HEK293 (cell line): Measurements from ENCODE around the gene TSC22D3.
A peak's percentile ranks its signal among the peaks of the same experiment; 100 is the strongest.

ENCODE experiments used
- KLF7 ChIP-seq: fragments of 450-650 bp; formaldehyde crosslinking; IDR thresholded peaks from 2 replicates; pipeline ENCODE4 v1.5.1; 2016; ENCODE audit warnings: missing biosample characterization, missing genetic modification characterization, borderline replicate concordance
- TRIM28 ChIP-seq: IDR thresholded peaks from 2 replicates; pipeline ENCODE4 v1.6.1; 2011; ENCODE audit warnings: low read length, control low read depth, borderline replicate concordance
- WT1 ChIP-seq: fragments of 450-650 bp; formaldehyde crosslinking; IDR thresholded peaks from 2 replicates; pipeline ENCODE4 v1.5.1; 2016; ENCODE audit warnings: missing biosample characterization, missing genetic modification characterization
- YY2 ChIP-seq: fragments of 450-650 bp; formaldehyde crosslinking; IDR thresholded peaks from 2 replicates; pipeline ENCODE4 v1.5.1; 2016; ENCODE audit warnings: missing biosample characterization, missing genetic modification characterization
- ZBTB20 ChIP-seq: fragments of 450-650 bp; formaldehyde crosslinking; IDR thresholded peaks from 2 replicates; pipeline ENCODE4 v1.5.1; 2016; ENCODE audit warnings: missing biosample characterization, missing genetic modification characterization
- ZBTB7A ChIP-seq: fragments of 450-650 bp; formaldehyde crosslinking; IDR thresholded peaks from 2 replicates; pipeline ENCODE4 v1.5.1; 2016; ENCODE audit warnings: low read depth, missing biosample characterization, missing genetic modification characterization
- ZNF112 ChIP-seq: fragments of 450-650 bp; formaldehyde crosslinking; IDR thresholded peaks from 2 replicates; pipeline ENCODE4 v1.5.0; 2017; ENCODE audit warnings: missing biosample characterization, missing genetic modification characterization
- ZNF169 ChIP-seq: fragments of 450-650 bp; formaldehyde crosslinking; IDR thresholded peaks from 2 replicates; pipeline ENCODE4 v1.5.1; 2016; ENCODE audit warnings: missing biosample characterization, missing genetic modification characterization
- ZNF174 ChIP-seq: fragments of 450-650 bp; formaldehyde crosslinking; IDR thresholded peaks from 2 replicates; pipeline ENCODE4 v1.5.0; 2017; ENCODE audit warnings: missing biosample characterization, mild to moderate bottlenecking, missing genetic modification characterization
- ZNF175 ChIP-seq: fragments of 450-650 bp; formaldehyde crosslinking; IDR thresholded peaks from 2 replicates; pipeline ENCODE4 v1.5.1; 2016; ENCODE audit warnings: missing biosample characterization, missing genetic modification characterization
- ZNF184 ChIP-seq: fragments of 450-650 bp; IDR thresholded peaks from 2 replicates; pipeline ENCODE4 v1.5.1; 2018; ENCODE audit warnings: missing biosample characterization, mild to moderate bottlenecking, missing genetic modification characterization
- ZNF24 ChIP-seq: fragments of 450-650 bp; formaldehyde crosslinking; IDR thresholded peaks from 2 replicates; pipeline ENCODE4 v1.5.1; 2016; ENCODE audit warnings: missing biosample characterization, missing genetic modification characterization
- ZNF274 ChIP-seq, 2 experiments: fragments of 200-500 bp in 1 of 2; fragments of 450-650 bp in 1 of 2; sonication (Bioruptor generic) in 1 of 2; formaldehyde crosslinking in 1 of 2; IDR thresholded peaks; 2 replicates each; pipeline versions ENCODE4 v1.5.1 to v1.6.1; 2014 to 2016; ENCODE audit warnings: borderline replicate concordance in 1 of 2, inconsistent platforms in 1 of 2, low read length in 1 of 2, missing biosample characterization in 1 of 2, missing genetic modification characterization in 1 of 2
- ZNF302 ChIP-seq: fragments of 450-650 bp; formaldehyde crosslinking; IDR thresholded peaks from 2 replicates; pipeline ENCODE4 v1.5.1; 2016; ENCODE audit warnings: missing biosample characterization, missing genetic modification characterization, low read depth
- ZNF341 ChIP-seq: fragments of 450-650 bp; formaldehyde crosslinking; IDR thresholded peaks from 2 replicates; pipeline ENCODE4; 2016; ENCODE audit warnings: low read depth, missing biosample characterization, missing genetic modification characterization
- ZNF350 ChIP-seq: fragments of 450-650 bp; formaldehyde crosslinking; IDR thresholded peaks from 2 replicates; pipeline ENCODE4 v1.5.0; 2017; ENCODE audit warnings: missing biosample characterization, mild to moderate bottlenecking, missing genetic modification characterization
- ZNF514 ChIP-seq: fragments of 450-650 bp; formaldehyde crosslinking; IDR thresholded peaks from 2 replicates; pipeline ENCODE4 v1.5.1; 2016; ENCODE audit warnings: missing biosample characterization, missing genetic modification characterization
- ZNF521 ChIP-seq: fragments of 450-650 bp; formaldehyde crosslinking; IDR thresholded peaks from 2 replicates; pipeline ENCODE4 v1.5.1; 2017; ENCODE audit warnings: missing biosample characterization, mild to moderate bottlenecking, missing genetic modification characterization
- ZNF529 ChIP-seq: fragments of 450-650 bp; formaldehyde crosslinking; IDR thresholded peaks from 2 replicates; pipeline ENCODE4 v1.5.1; 2017; ENCODE audit warnings: missing genetic modification characterization, missing biosample characterization; ENCODE audit not compliant: insufficient replicate concordance
- ZNF544 ChIP-seq: fragments of 450-650 bp; formaldehyde crosslinking; IDR thresholded peaks from 2 replicates; pipeline ENCODE4 v1.5.0; 2017; ENCODE audit warnings: missing biosample characterization, missing genetic modification characterization
- ZNF596 ChIP-seq: fragments of 450-650 bp; IDR thresholded peaks from 2 replicates; pipeline ENCODE4 v1.5.0; 2018; ENCODE audit warnings: missing biosample characterization, mild to moderate bottlenecking, missing genetic modification characterization, moderate library complexity
- ZNF658 ChIP-seq: fragments of 450-650 bp; formaldehyde crosslinking; IDR thresholded peaks from 2 replicates; pipeline ENCODE4; 2016; ENCODE audit warnings: missing biosample characterization, missing genetic modification characterization
- ZNF670 ChIP-seq: fragments of 450-650 bp; formaldehyde crosslinking; IDR thresholded peaks from 2 replicates; pipeline ENCODE4 v1.5.1; 2016; ENCODE audit warnings: missing biosample characterization, missing genetic modification characterization, low read depth
- ZNF701 ChIP-seq: fragments of 450-650 bp; formaldehyde crosslinking; IDR thresholded peaks from 2 replicates; pipeline ENCODE4 v1.5.1; 2016; ENCODE audit warnings: missing biosample characterization, missing genetic modification characterization
- ZNF747 ChIP-seq: fragments of 450-650 bp; formaldehyde crosslinking; IDR thresholded peaks from 2 replicates; pipeline ENCODE4 v1.5.1; 2016; ENCODE audit warnings: missing biosample characterization, missing genetic modification characterization
- ZNF76 ChIP-seq: fragments of 450-650 bp; formaldehyde crosslinking; IDR thresholded peaks from 2 replicates; pipeline ENCODE4; 2016; ENCODE audit warnings: low read depth, missing biosample characterization, missing genetic modification characterization, borderline replicate concordance
- ZNF776 ChIP-seq: fragments of 450-650 bp; formaldehyde crosslinking; IDR thresholded peaks from 2 replicates; pipeline ENCODE4 v1.5.0; 2017; ENCODE audit warnings: missing biosample characterization, missing genetic modification characterization, borderline replicate concordance
- ZNF791 ChIP-seq: fragments of 450-650 bp; formaldehyde crosslinking; IDR thresholded peaks from 2 replicates; pipeline ENCODE4 v1.5.1; 2016; ENCODE audit warnings: missing biosample characterization, missing genetic modification characterization
- ZSCAN16 ChIP-seq: fragments of 450-650 bp; formaldehyde crosslinking; IDR thresholded peaks from 2 replicates; pipeline ENCODE4 v1.5.1; 2016; ENCODE audit warnings: missing biosample characterization, missing genetic modification characterization
- TF ChIP-seq, protein P1 (sequence below): fragments of 450-650 bp; formaldehyde crosslinking; IDR thresholded peaks from 2 replicates; pipeline ENCODE4 v1.5.1; 2016; ENCODE audit warnings: missing biosample characterization, missing genetic modification characterization
- TF ChIP-seq, protein P2 (sequence below): fragments of 450-650 bp; IDR thresholded peaks from 2 replicates; pipeline ENCODE4 v1.5.1; 2018; ENCODE audit warnings: missing biosample characterization, missing genetic modification characterization
- TF ChIP-seq, protein P3 (sequence below): fragments of 450-650 bp; IDR thresholded peaks from 2 replicates; pipeline ENCODE4 v1.5.1; 2018; ENCODE audit warnings: missing biosample characterization, mild to moderate bottlenecking, missing genetic modification characterization
- TF ChIP-seq, protein P4 (sequence below): fragments of 450-650 bp; formaldehyde crosslinking; IDR thresholded peaks from 2 replicates; pipeline ENCODE4 v1.5.1; 2016; ENCODE audit warnings: missing biosample characterization, missing genetic modification characterization
- TF ChIP-seq, protein P5 (sequence below): sonication (generic); formaldehyde crosslinking; IDR thresholded peaks from 2 replicates; pipeline ENCODE4 v1.8.1; 2022; ENCODE audit warnings: mild to moderate bottlenecking, moderate library complexity, missing genetic modification reagents

Gene TSC22D3

DNA sequence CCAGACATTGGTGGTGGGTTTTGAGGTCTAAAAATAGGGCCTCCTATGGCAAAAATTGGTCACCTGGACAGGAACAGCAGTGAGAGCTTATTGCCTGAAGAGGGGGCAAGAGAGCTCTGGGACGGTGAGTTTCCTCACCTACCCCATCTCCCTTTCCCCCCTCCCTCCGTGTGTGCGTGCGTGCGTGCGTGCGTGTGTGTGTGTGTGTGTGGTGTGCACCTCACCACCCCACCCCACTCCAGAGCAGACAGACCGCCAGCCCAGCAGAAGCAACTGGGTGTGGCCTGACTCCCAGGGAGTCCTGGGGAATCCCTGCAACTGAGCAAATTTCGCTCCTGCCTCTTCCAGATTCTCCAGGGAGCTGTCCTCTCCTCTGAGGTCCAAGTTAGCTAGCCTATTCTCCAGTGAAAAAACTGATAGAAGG, 102.6 kb downstream of the TSC22D3 start (continued):
- TF ChIP-seq ZNF274 (IDR thresholded peaks at IDR 0.05; ENCODE audit: low read length), result no peak
- no peak for TF ChIP-seq ZNF274 (tag by site-specific recombination; IDR thresholded peaks at IDR 0.05; ENCODE audit: borderline replicate concordance)
- TF ChIP-seq ZNF24 (tag by site-specific recombination), result peak; percentile 66
- TF ChIP-seq ZSCAN16 (tag by site-specific recombination), result no peak
- no peak; the same call in 1 of the 2 replicates for TF ChIP-seq TRIM28
- TF ChIP-seq ZNF791 (tag by site-specific recombination), result no peak
- TF ChIP-seq ZBTB7A, result peak; percentile 84; the same call in 1 of the 2 replicates
- TF ChIP-seq ZNF341, result peak; percentile 74
- TF ChIP-seq, protein P1, sequence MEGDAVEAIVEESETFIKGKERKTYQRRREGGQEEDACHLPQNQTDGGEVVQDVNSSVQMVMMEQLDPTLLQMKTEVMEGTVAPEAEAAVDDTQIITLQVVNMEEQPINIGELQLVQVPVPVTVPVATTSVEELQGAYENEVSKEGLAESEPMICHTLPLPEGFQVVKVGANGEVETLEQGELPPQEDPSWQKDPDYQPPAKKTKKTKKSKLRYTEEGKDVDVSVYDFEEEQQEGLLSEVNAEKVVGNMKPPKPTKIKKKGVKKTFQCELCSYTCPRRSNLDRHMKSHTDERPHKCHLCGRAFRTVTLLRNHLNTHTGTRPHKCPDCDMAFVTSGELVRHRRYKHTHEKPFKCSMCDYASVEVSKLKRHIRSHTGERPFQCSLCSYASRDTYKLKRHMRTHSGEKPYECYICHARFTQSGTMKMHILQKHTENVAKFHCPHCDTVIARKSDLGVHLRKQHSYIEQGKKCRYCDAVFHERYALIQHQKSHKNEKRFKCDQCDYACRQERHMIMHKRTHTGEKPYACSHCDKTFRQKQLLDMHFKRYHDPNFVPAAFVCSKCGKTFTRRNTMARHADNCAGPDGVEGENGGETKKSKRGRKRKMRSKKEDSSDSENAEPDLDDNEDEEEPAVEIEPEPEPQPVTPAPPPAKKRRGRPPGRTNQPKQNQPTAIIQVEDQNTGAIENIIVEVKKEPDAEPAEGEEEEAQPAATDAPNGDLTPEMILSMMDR (tag by site-specific recombination), result peak; percentile 77
- TF ChIP-seq KLF7 (tag by site-specific recombination), result peak; percentile 99
- peak; percentile 48; the same call in 1 of the 2 replicates for TF ChIP-seq WT1 (tag by site-specific recombination)
- no peak for TF ChIP-seq ZNF596 (tag by site-specific recombination)
- TF ChIP-seq ZNF658 (tag by site-specific recombination), result no peak
- no peak for TF ChIP-seq ZNF670 (tag by site-specific recombination)
- no peak for TF ChIP-seq ZNF175 (tag by site-specific recombination)
- TF ChIP-seq, protein P2, sequence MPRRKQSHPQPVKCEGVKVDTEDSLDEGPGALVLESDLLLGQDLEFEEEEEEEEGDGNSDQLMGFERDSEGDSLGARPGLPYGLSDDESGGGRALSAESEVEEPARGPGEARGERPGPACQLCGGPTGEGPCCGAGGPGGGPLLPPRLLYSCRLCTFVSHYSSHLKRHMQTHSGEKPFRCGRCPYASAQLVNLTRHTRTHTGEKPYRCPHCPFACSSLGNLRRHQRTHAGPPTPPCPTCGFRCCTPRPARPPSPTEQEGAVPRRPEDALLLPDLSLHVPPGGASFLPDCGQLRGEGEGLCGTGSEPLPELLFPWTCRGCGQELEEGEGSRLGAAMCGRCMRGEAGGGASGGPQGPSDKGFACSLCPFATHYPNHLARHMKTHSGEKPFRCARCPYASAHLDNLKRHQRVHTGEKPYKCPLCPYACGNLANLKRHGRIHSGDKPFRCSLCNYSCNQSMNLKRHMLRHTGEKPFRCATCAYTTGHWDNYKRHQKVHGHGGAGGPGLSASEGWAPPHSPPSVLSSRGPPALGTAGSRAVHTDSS (tag by site-specific recombination), result no peak
- TF ChIP-seq ZNF302 (tag by site-specific recombination), result no peak
- no peak for TF ChIP-seq ZNF544 (tag by site-specific recombination)
- no peak for TF ChIP-seq ZNF521 (tag by site-specific recombination)
- no peak for TF ChIP-seq ZNF112
- TF ChIP-seq ZNF529 (tag by site-specific recombination), result no peak
- no peak for TF ChIP-seq ZNF776 (tag by site-specific recombination)
- TF ChIP-seq ZNF184 (tag by site-specific recombination), result no peak
- TF ChIP-seq, protein P3, sequence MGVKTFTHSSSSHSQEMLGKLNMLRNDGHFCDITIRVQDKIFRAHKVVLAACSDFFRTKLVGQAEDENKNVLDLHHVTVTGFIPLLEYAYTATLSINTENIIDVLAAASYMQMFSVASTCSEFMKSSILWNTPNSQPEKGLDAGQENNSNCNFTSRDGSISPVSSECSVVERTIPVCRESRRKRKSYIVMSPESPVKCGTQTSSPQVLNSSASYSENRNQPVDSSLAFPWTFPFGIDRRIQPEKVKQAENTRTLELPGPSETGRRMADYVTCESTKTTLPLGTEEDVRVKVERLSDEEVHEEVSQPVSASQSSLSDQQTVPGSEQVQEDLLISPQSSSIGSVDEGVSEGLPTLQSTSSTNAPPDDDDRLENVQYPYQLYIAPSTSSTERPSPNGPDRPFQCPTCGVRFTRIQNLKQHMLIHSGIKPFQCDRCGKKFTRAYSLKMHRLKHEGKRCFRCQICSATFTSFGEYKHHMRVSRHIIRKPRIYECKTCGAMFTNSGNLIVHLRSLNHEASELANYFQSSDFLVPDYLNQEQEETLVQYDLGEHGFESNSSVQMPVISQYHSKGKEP (tag by site-specific recombination), result no peak; the same call in 1 of the 2 replicates
- no peak for TF ChIP-seq ZNF747
- 0 out of 2 replicates have a peak, but pooled peaks have one; percentile 44 for TF ChIP-seq YY2 (tag by site-specific recombination)
- TF ChIP-seq, protein P4, sequence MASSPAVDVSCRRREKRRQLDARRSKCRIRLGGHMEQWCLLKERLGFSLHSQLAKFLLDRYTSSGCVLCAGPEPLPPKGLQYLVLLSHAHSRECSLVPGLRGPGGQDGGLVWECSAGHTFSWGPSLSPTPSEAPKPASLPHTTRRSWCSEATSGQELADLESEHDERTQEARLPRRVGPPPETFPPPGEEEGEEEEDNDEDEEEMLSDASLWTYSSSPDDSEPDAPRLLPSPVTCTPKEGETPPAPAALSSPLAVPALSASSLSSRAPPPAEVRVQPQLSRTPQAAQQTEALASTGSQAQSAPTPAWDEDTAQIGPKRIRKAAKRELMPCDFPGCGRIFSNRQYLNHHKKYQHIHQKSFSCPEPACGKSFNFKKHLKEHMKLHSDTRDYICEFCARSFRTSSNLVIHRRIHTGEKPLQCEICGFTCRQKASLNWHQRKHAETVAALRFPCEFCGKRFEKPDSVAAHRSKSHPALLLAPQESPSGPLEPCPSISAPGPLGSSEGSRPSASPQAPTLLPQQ (tag by site-specific recombination), result 0 out of 2 replicates have a peak, but pooled peaks have one; percentile 52
- TF ChIP-seq ZBTB20, result peak; percentile 33; the same call in 1 of the 2 replicates
- TF ChIP-seq ZNF701, result no peak
- no peak for TF ChIP-seq ZNF350 (tag by site-specific recombination)
- TF ChIP-seq ZNF169 (tag by site-specific recombination), result no peak
- no peak for TF ChIP-seq ZNF174 (tag by site-specific recombination)
- TF ChIP-seq ZNF514 (tag by site-specific recombination), result no peak
- TF ChIP-seq ZNF76 (tag by site-specific recombination), result no peak
- TF ChIP-seq, protein P5, sequence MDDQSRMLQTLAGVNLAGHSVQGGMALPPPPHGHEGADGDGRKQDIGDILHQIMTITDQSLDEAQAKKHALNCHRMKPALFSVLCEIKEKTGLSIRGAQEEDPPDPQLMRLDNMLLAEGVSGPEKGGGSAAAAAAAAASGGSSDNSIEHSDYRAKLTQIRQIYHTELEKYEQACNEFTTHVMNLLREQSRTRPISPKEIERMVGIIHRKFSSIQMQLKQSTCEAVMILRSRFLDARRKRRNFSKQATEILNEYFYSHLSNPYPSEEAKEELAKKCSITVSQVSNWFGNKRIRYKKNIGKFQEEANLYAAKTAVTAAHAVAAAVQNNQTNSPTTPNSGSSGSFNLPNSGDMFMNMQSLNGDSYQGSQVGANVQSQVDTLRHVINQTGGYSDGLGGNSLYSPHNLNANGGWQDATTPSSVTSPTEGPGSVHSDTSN (CRISPR knock-in tag), result peak; percentile 78; the same call in 1 of the 2 replicates
